Keratinocyte (primary cell): Measurements from ENCODE around the gene APRT. TPM values are rescaled to one million over a fixed set of nuclear protein-coding genes. Genes with fewer than 3 reads are reported as not detected.

ENCODE experiments used
- DNase-seq: peaks from one replicate; pipeline ENCODE4 v3.0.0-alpha.2; 2011; ENCODE audit warnings: low read depth, missing footprints, low spot score
- FAIRE-seq: peaks from 2 replicates; lab custom pipeline; 2011; peaks lifted over from hg19 to GRCh38; lab: Jason Lieb, UNC
- H2AFZ ChIP-seq: 2 replicates; pipeline ENCODE4 v1.6.0; 2012; ENCODE audit warnings: low read length, control low read depth, inconsistent platforms; ENCODE audit not compliant: control insufficient read depth
- H3K27ac ChIP-seq: 2 replicates; pipeline ENCODE4 v1.5.1; 2011; ENCODE audit warnings: low read length; ENCODE audit not compliant: control insufficient read depth, insufficient read depth
- H3K27me3 ChIP-seq: 3 replicates; pipeline ENCODE4 v1.6.0; 2011; ENCODE audit warnings: low read length; ENCODE audit not compliant: control insufficient read depth, insufficient read depth; ENCODE audit errors: extremely low read depth
- H3K36me3 ChIP-seq, 2 experiments: 2 replicates in 1 of 2; 3 replicates in 1 of 2; pipeline ENCODE4 v1.5.1; 2011; ENCODE audit warnings: low read length in 2 of 2, mild to moderate bottlenecking in 1 of 2; ENCODE audit not compliant: control insufficient read depth in 2 of 2, insufficient read depth in 2 of 2; ENCODE audit errors: extremely low read depth in 1 of 2
- H3K4me1 ChIP-seq: 3 replicates; pipeline ENCODE4 v1.5.1; 2011; ENCODE audit warnings: low read length; ENCODE audit not compliant: control insufficient read depth, insufficient read depth; ENCODE audit errors: extremely low read depth
- H3K4me2 ChIP-seq: 3 replicates; pipeline ENCODE4 v1.6.0; 2011; ENCODE audit warnings: low read depth, low read length; ENCODE audit not compliant: control insufficient read depth, insufficient read depth; ENCODE audit errors: extremely low read depth
- H3K4me3 ChIP-seq, 3 experiments: fragments of 200-600 bp in 1 of 3; sonication (generic) in 1 of 3; 2 replicates in 2 of 3; 3 replicates in 1 of 3; pipeline ENCODE4 v1.5.1; 2011 to 2016; ENCODE audit warnings: low read length in 3 of 3, mild to moderate bottlenecking in 3 of 3, control low read depth in 2 of 3, inconsistent platforms in 1 of 3, low read depth in 1 of 3, mixed read lengths in 1 of 3, mixed run types in 1 of 3, moderate library complexity in 1 of 3; ENCODE audit not compliant: control insufficient read depth in 2 of 3, insufficient read depth in 2 of 3; ENCODE audit errors: extremely low read depth in 1 of 3
- H3K79me2 ChIP-seq: 2 replicates; pipeline ENCODE4 v1.6.0; 2012; ENCODE audit warnings: low read length; ENCODE audit not compliant: control insufficient read depth, insufficient read depth
- H3K9ac ChIP-seq: 3 replicates; pipeline ENCODE4 v1.6.0; 2011; ENCODE audit warnings: low read length; ENCODE audit not compliant: control insufficient read depth, insufficient read depth; ENCODE audit errors: extremely low read depth
- H3K9me1 ChIP-seq: 3 replicates; pipeline ENCODE4 v1.6.0; 2011; ENCODE audit warnings: low read length; ENCODE audit not compliant: control insufficient read depth, insufficient read depth; ENCODE audit errors: extremely low read depth
- H3K9me3 ChIP-seq: 2 replicates; pipeline ENCODE4 v1.5.1; 2012; ENCODE audit warnings: low read depth, low read length; ENCODE audit not compliant: control insufficient read depth
- H4K20me1 ChIP-seq: 3 replicates; pipeline ENCODE4 v1.6.0; 2011; ENCODE audit warnings: low read length; ENCODE audit not compliant: control insufficient read depth, insufficient read depth; ENCODE audit errors: extremely low read depth
- CTCF ChIP-seq, 3 experiments: IDR thresholded peaks in 1 of 3; conservative IDR thresholded peaks in 1 of 3; optimal IDR thresholded peaks in 1 of 3; 2 replicates in 2 of 3; 3 replicates in 1 of 3; pipeline versions ENCODE3 to v1.5.1; 2011; ENCODE audit warnings: low read length in 3 of 3, mild to moderate bottlenecking in 3 of 3, moderate library complexity in 2 of 3, control low read depth in 1 of 3, inconsistent platforms in 1 of 3; ENCODE audit not compliant: insufficient read depth in 2 of 3; ENCODE audit errors: extremely low read depth in 1 of 3
- EZH2 ChIP-seq: IDR thresholded peaks from one replicate; pipeline ENCODE4 v1.6.1; 2012; ENCODE audit warnings: inconsistent platforms, mild to moderate bottlenecking, low read length, moderate library complexity
- dilution Hi-C: fragments of 300-500 bp; cut with MboI; formaldehyde crosslinking; loops from one replicate; pipeline ENCODE4 v1.7.0; 2020; ENCODE audit warnings: low sequenced_read_pairs; ENCODE audit not compliant: extremely low pct_ligation_motif_present
- polyA plus RNA-seq, 5 experiments: library from polyadenylated mRNA; depleted of rRNA in 3 of 5; stranded (reverse) in 3 of 5; stranded (forward) in 1 of 5; unstranded in 1 of 5; fragments of >200 nt; gene quantifications; 1 replicate in 1 of 5; 2 replicates in 3 of 5; 3 replicates in 1 of 5; pipeline versions ENCODE4 v1.2.1 to v1.2.3, GENCODE V29; 2011 to 2012; ENCODE audit warnings: missing spikeins in 2 of 5, low read depth in 1 of 5, low replicate concordance in 1 of 5

Gene APRT
- polyA plus RNA-seq, 1 donor (not counting 4 experiments of a cell fraction or from before 2014, with no cell fraction given) = 106 TPM

GRCh38 chr16:88775825-88776224 lies 35.9 kb downstream of the APRT start:
- Histone ChIP-seq H3K4me1 (peaks cover 14% of the 10 kb centered on the region), H4K20me1 (peaks cover 52% of the 10 kb centered on the region), H3K9ac (no peak overlapping the region), H3K4me3 (no peak overlapping the region), H3K36me3 (peaks cover 18 to 20% of the 10 kb centered on the region in 2 experiments), H2AFZ (no peak overlapping the region), H3K27me3 (no peaks in the 10 kb centered on the region), H3K4me2 (no peak overlapping the region), H3K9me1 (no peaks in the 10 kb centered on the region), H3K27ac (no peak overlapping the region), H3K9me3 (no peaks in the 10 kb centered on the region), H3K79me2 (peaks cover 97% of the 10 kb centered on the region)
- dilution Hi-C loops = no loop called here
- TF ChIP-seq CTCF (optimal IDR thresholded peaks at IDR 0.05 in 1 of 3, IDR thresholded peaks at IDR 0.05 in 1 of 3, conservative IDR thresholded peaks at IDR 0.05 in 1 of 3; ENCODE audit: extremely low read depth in 1 of 3, insufficient read depth in 2 of 3, low read length in 3 of 3) = no peak
- FAIRE-seq = no peak
- no peak for DNase-seq

GRCh38 chr16:88774544-88775393 lies 37.0 kb downstream of the APRT start:
- DNase-seq (no peak), FAIRE-seq (no peak)
- Histone ChIP-seq H3K36me3 (peaks cover 17 to 22% of the 10 kb centered on the region in 2 experiments), H3K27ac (no peak overlapping the region), H3K4me1 (peaks cover 19% of the 10 kb centered on the region), H2AFZ (no peak overlapping the region), H3K9me3 (no peaks in the 10 kb centered on the region), H3K9ac (no peak overlapping the region), H4K20me1 (peaks cover 55% of the 10 kb centered on the region), H3K4me2 (no peak overlapping the region), H3K9me1 (peaks cover 3% of the 10 kb centered on the region), H3K4me3 (no peak overlapping the region), H3K79me2 (peaks cover 97% of the 10 kb centered on the region), H3K27me3 (no peaks in the 10 kb centered on the region)
- dilution Hi-C loops = loop anchor here (25.0 kb wide), 1 partner anchor 112 kb away; the partner anchor contains the start of genes CYBA and MVD
- TF ChIP-seq EZH2 (no peak), CTCF (optimal IDR thresholded peaks at IDR 0.05 in 1 of 3, IDR thresholded peaks at IDR 0.05 in 1 of 3, conservative IDR thresholded peaks at IDR 0.05 in 1 of 3; ENCODE audit: extremely low read depth in 1 of 3, insufficient read depth in 2 of 3, low read length in 3 of 3) (no peak)
